Measurements from ENCODE around the gene RFC2. TPM values are rescaled to one million over a fixed set of nuclear protein-coding genes. Genes with fewer than 3 reads are reported as not detected.

RFC2 gene
- total and polyA plus RNA-seq, 2 experiments from 2014 or later = 23.1 to 33.2 TPM

- Histone ChIP-seq H3F3A (ENCODE audit: insufficient read depth) (no peaks in the 10 kb centered on the region), H3K9me3 (ENCODE audit: low read depth) (no peaks in the 10 kb centered on the region), H3K4me2 (ENCODE audit: unreplicated experiment) (no peak overlapping the region), H3K4me3 (no peak overlapping the region), H2AFZ (no peak overlapping the region), H3K36me3 (ENCODE audit: low read depth) (no peaks in the 10 kb centered on the region), H3K79me2 (ENCODE audit: insufficient read depth) (no peaks in the 10 kb centered on the region), H3K9ac (no peak overlapping the region), H4K20me1 (ENCODE audit: insufficient read depth) (no peaks in the 10 kb centered on the region), H3K27me3 (replicated peaks; ENCODE audit: insufficient read depth) (no peaks in the 10 kb centered on the region), H3K27ac (no peak overlapping the region), H3K9me2 (ENCODE audit: insufficient read depth) (no peaks in the 10 kb centered on the region), H3K4me1 (ENCODE audit: insufficient read depth) (no peaks in the 10 kb centered on the region)
- DNase-seq = no peak
- in situ Hi-C loops (cut with MboI) = no loop called here
- no peak for TF ChIP-seq EZH2phosphoT487 (IDR thresholded peaks at IDR 0.05; ENCODE audit: insufficient read depth, low read depth)
- 70 to 81% methylated on average over 9 of the region's 9 CpGs for WGBS, 2 experiments (ENCODE audit: low coverage in 1 of 2, low lambda C conversion rate in 2 of 2, missing lambda C conversion rate in 2 of 2)
Measured at GRCh38 chr7:74220229-74220628, 34.0 kb downstream of the RFC2 start.

- Histone ChIP-seq H3K9ac (no peak overlapping the region), H4K20me1 (ENCODE audit: insufficient read depth) (no peaks in the 10 kb centered on the region), H3K4me3 (no peak overlapping the region), H3K79me2 (ENCODE audit: insufficient read depth) (no peaks in the 10 kb centered on the region), H3K27me3 (replicated peaks; ENCODE audit: insufficient read depth) (no peaks in the 10 kb centered on the region), H3K4me1 (ENCODE audit: insufficient read depth) (no peaks in the 10 kb centered on the region), H3K9me2 (ENCODE audit: insufficient read depth) (no peaks in the 10 kb centered on the region), H3F3A (ENCODE audit: insufficient read depth) (no peaks in the 10 kb centered on the region), H3K4me2 (ENCODE audit: unreplicated experiment) (no peak overlapping the region), H3K9me3 (ENCODE audit: low read depth) (no peaks in the 10 kb centered on the region), H3K27ac (no peak overlapping the region), H3K36me3 (ENCODE audit: low read depth) (no peaks in the 10 kb centered on the region), H2AFZ (no peak overlapping the region)
- in situ Hi-C loops (cut with MboI) = no loop called here
- WGBS, 2 experiments (ENCODE audit: low coverage in 1 of 2, low lambda C conversion rate in 2 of 2, missing lambda C conversion rate in 2 of 2) = 79 to 86% methylated on average over 10 to 11 of the region's 11 CpGs
- TF ChIP-seq EZH2phosphoT487 (IDR thresholded peaks at IDR 0.05; ENCODE audit: insufficient read depth, low read depth) = no peak
- no peak for TF ChIP-seq EZH2 (IDR thresholded peaks at IDR 0.05; ENCODE audit: insufficient read depth, poor library complexity, severe bottlenecking)
- no peak for DNase-seq
Measured at GRCh38 chr7:74219416-74219815, 34.8 kb downstream of the RFC2 start.

DNA sequence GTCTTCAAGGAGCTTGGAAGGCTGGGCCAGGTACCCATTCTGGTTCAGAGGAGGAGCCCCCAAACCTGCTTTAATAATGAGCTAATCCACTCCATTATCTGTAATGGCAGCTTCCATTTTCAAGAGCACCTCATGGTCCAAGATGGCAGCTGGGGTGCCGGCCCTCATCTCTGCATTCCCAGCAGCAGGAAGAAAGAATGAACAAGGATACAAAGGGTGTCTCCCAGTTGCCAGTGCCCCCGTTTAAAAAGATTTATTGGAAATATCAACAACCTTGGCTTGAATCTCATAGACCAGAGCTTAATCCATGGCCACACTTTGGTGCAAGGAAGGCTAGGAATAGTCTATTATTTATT is 35.9 kb downstream of the RFC2 start:
- no peaks in the 10 kb centered on the region for H3F3A ChIP-seq (ENCODE audit: insufficient read depth)
- H3K9me3 ChIP-seq (ENCODE audit: low read depth) = no peaks in the 10 kb centered on the region
- H3K4me3 ChIP-seq = no peak overlapping the region
- H3K4me1 ChIP-seq (ENCODE audit: insufficient read depth) = no peaks in the 10 kb centered on the region
- no peak overlapping the region for H3K27ac ChIP-seq
- no peak overlapping the region for H2AFZ ChIP-seq
- no peaks in the 10 kb centered on the region for H3K27me3 ChIP-seq (replicated peaks; ENCODE audit: insufficient read depth)
- WGBS, 2 experiments (ENCODE audit: low coverage in 1 of 2, low lambda C conversion rate in 2 of 2, missing lambda C conversion rate in 2 of 2) = 50 to 53% methylated on average over 2 of the region's 2 CpGs
- H4K20me1 ChIP-seq (ENCODE audit: insufficient read depth) = no peaks in the 10 kb centered on the region
- no peak overlapping the region for H3K4me2 ChIP-seq (ENCODE audit: unreplicated experiment)
- TF ChIP-seq EZH2phosphoT487 (IDR thresholded peaks at IDR 0.05; ENCODE audit: insufficient read depth, low read depth) (no peak), EZH2 (IDR thresholded peaks at IDR 0.05; ENCODE audit: insufficient read depth, poor library complexity, severe bottlenecking) (no peak)
- in situ Hi-C loops (cut with MboI) = no loop called here
- H3K36me3 ChIP-seq (ENCODE audit: low read depth) = no peaks in the 10 kb centered on the region
- no peaks in the 10 kb centered on the region for H3K79me2 ChIP-seq (ENCODE audit: insufficient read depth)
- H3K9ac ChIP-seq = no peak overlapping the region
- no peak for DNase-seq
- no peaks in the 10 kb centered on the region for H3K9me2 ChIP-seq (ENCODE audit: insufficient read depth)

DNA sequence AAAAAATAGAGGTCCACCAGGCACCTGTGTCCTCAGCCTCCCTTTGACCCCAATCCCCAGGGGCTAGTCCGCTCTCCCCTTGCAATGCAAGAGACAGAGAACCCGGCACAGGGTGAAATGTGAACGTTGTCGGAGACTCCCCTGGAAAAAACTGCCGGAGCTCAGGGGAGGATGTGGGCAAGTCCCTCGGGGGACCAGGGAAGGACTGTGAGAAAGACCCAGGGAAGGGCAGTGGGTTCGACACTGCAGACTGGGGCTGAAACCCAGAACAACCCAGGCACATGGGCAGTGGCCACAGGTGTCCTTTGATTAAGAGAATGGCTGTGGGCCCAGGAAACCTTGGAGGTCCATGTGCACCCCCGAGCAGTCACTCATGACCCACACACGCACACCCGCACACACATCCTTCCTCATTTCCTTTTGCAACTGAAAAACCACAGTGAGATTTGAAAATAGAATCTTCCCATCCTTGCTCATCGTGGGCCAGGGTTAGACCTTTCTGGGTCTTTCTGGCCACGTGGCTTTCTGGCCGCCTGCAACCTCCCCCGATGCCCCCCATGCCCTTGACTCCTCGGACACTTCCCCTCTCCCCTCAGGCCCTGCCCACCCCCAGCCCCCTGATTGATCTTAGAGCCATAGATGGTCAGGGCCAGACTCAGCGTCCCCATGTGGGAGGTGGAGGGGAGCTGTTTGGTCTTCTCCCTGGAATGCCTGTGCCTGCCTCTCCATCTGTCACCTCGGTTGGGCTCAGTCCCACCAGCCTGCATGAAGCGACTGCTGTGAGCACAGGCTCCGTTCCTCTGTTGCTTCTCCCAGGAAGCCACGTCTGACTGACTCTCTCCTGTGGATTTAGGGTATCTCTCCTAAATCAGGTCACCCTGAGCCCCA is 36.5 kb downstream of the RFC2 start:
- Histone ChIP-seq H3K27me3 (replicated peaks; ENCODE audit: insufficient read depth) (no peaks in the 10 kb centered on the region), H3K9ac (no peak overlapping the region), H3K79me2 (ENCODE audit: insufficient read depth) (no peaks in the 10 kb centered on the region), H3K9me2 (ENCODE audit: insufficient read depth) (no peaks in the 10 kb centered on the region), H3K4me1 (ENCODE audit: insufficient read depth) (no peaks in the 10 kb centered on the region), H3F3A (ENCODE audit: insufficient read depth) (no peaks in the 10 kb centered on the region), H3K9me3 (ENCODE audit: low read depth) (no peaks in the 10 kb centered on the region), H3K36me3 (ENCODE audit: low read depth) (no peaks in the 10 kb centered on the region), H3K4me2 (ENCODE audit: unreplicated experiment) (no peak overlapping the region), H2AFZ (no peak overlapping the region), H3K4me3 (no peak overlapping the region), H4K20me1 (ENCODE audit: insufficient read depth) (no peaks in the 10 kb centered on the region), H3K27ac (no peak overlapping the region)
- WGBS, 2 experiments (ENCODE audit: low coverage in 1 of 2, low lambda C conversion rate in 2 of 2, missing lambda C conversion rate in 2 of 2) = 59 to 63% methylated on average over 20 of the region's 20 CpGs
- peak; percentile 12 for DNase-seq
- in situ Hi-C loops (cut with MboI) = no loop called here
- TF ChIP-seq EZH2phosphoT487 (IDR thresholded peaks at IDR 0.05; ENCODE audit: insufficient read depth, low read depth) (no peak), EZH2 (IDR thresholded peaks at IDR 0.05; ENCODE audit: insufficient read depth, poor library complexity, severe bottlenecking) (no peak)

Measured in GM23248 (cell line).